BJ (cell line): ENCODE data around the gene MACF1. TPM values are rescaled to one million over a fixed set of nuclear protein-coding genes. Genes with fewer than 3 reads are reported as not detected.
A peak's percentile ranks its signal among the peaks of the same experiment; 100 is the strongest.
"Not testable (repeated sequence)": the region's sequence is repeated elsewhere in the genome, so short reads cannot be mapped to it uniquely, and the experiment has no call there.

Experiments used
- CTCF ChIA-PET: fragments of 350-600 bp; formaldehyde crosslinking; extraction: SDS; loops from one replicate; lab custom pipeline; 2021; ENCODE audit warnings: antibody characterized with exemption, inconsistent platforms; lab: Yijun Ruan, JAX
- POLR2A ChIA-PET: fragments of 300-600 bp; sonication (Branson Sonifier 250); formaldehyde crosslinking; extraction: SDS; loops from one replicate; lab custom pipeline; 2021; ENCODE audit warnings: antibody characterized with exemption; lab: Charles Lee
- DNase-seq: peaks from one replicate; pipeline ENCODE4 v3.0.0-alpha.2; 2011; ENCODE audit warnings: low read depth
- H3K27me3 ChIP-seq: 2 replicates; pipeline ENCODE4 v1.6.0; 2011; ENCODE audit warnings: low read length; ENCODE audit not compliant: control insufficient read depth, insufficient read depth
- H3K36me3 ChIP-seq: 2 replicates; pipeline ENCODE4 v1.5.1; 2011; ENCODE audit warnings: low read length; ENCODE audit not compliant: control insufficient read depth, insufficient read depth
- H3K4me3 ChIP-seq: 2 replicates; pipeline ENCODE4 v1.5.1; 2011; ENCODE audit warnings: low read depth, mild to moderate bottlenecking, control low read depth, low read length
- CTCF ChIP-seq: IDR thresholded peaks from 2 replicates; pipeline ENCODE4 v1.5.1; 2011; ENCODE audit warnings: low read depth, mild to moderate bottlenecking, control low read depth, inconsistent platforms, low read length, moderate library complexity; ENCODE audit not compliant: insufficient read depth
- polyA plus RNA-seq: library from polyadenylated mRNA; depleted of rRNA; stranded (reverse); fragments of >200 nt; gene quantifications from 2 replicates; pipeline ENCODE4 v1.2.3, GENCODE V29; 2011

Gene MACF1
- polyA plus RNA-seq, 1 experiment, result 57.3 TPM

GRCh38 chr1:39488793-39489566 is 284.5 kb downstream of the MACF1 start:
- POLR2A ChIA-PET, result interaction anchor here (0.6 kb wide), 1 partner anchor 14 kb away, joined by 3 read pairs; no protein-coding TSS in a partner anchor
- CTCF ChIA-PET, result interaction anchor here (0.7 to 1.6 kb wide), 5 partner anchors 8 to 391 kb away, joined by 3 to 4 read pairs (median 3); no protein-coding TSS in a partner anchor

GRCh38 chr1:39489567-39490239 is 285.2 kb downstream of the MACF1 start:
- POLR2A ChIA-PET, result no interaction called here
- no peak for DNase-seq
- TF ChIP-seq CTCF, result no peak

More at GRCh38 chr1:39488793-39489566, 284.5 kb downstream of the MACF1 start:
- no peak for TF ChIP-seq CTCF
- Histone ChIP-seq H3K27me3 (peaks cover 5% of the 10 kb centered on the region), H3K4me3 (no peak overlapping the region), H3K36me3 (peaks cover 17% of the 10 kb centered on the region)
- no peak for DNase-seq

GRCh38 chr1:39490596-39491145 is 286.2 kb downstream of the MACF1 start:
- peaks cover 7% of the 10 kb centered on the region for H3K36me3 ChIP-seq
- TF ChIP-seq CTCF, result no peak
- H3K27me3 ChIP-seq, result peaks cover 5% of the 10 kb centered on the region
- ChIA-PET POLR2A (no interaction called here), CTCF (no interaction called here)
- no peak for DNase-seq
- peak overlapping the region; percentile 34 for H3K4me3 ChIP-seq

More at GRCh38 chr1:39489567-39490239, 285.2 kb downstream of the MACF1 start:
- CTCF ChIA-PET, result interaction anchor here (0.6 to 1.6 kb wide), 3 partner anchors 9 to 391 kb away, joined by 3 to 4 read pairs (median 3); no protein-coding TSS in a partner anchor
- H3K27me3 ChIP-seq, result peaks cover 5% of the 10 kb centered on the region
- H3K36me3 ChIP-seq, result peaks cover 15% of the 10 kb centered on the region
- H3K4me3 ChIP-seq, result no peak overlapping the region

- CTCF ChIA-PET, result interaction anchor here (0.7 kb wide), 1 partner anchor 10 kb away, joined by 3 read pairs; no protein-coding TSS in a partner anchor
- no peak for DNase-seq
- Histone ChIP-seq H3K4me3 (peak within 1 kb of the TSS; percentile 34), H3K27me3 (peaks cover 5% of the 10 kb centered on the region), H3K36me3 (peaks cover 4% of the 10 kb centered on the region)
- POLR2A ChIA-PET, result no interaction called here
- TF ChIP-seq CTCF, result no peak
These were observed 286.8 kb downstream of the MACF1 start, which contains the start of gene BMP8A for GRCh38 chr1:39491146-39491921. TSS of gene BMP8A (plus strand) at chr1:39491636. CDS start at chr1:39491992, 356 bp downstream.

GRCh38 chr1:39492118-39493042 is 287.9 kb downstream of the MACF1 start:
- POLR2A ChIA-PET, DNase-seq, H3K36me3 ChIP-seq, H3K27me3 ChIP-seq, CTCF ChIA-PET, H3K4me3 ChIP-seq: not testable (repeated sequence)

GRCh38 chr1:39493043-39493810 is 288.7 kb downstream of the MACF1 start:
- CTCF ChIA-PET, DNase-seq, POLR2A ChIA-PET, H3K27me3 ChIP-seq, H3K36me3 ChIP-seq, H3K4me3 ChIP-seq: not testable (repeated sequence)
